ENCODE data around the gene PLSCR3. TPM values are rescaled to one million over a fixed set of nuclear protein-coding genes. Genes with fewer than 3 reads are reported as not detected.

The PLSCR3 gene
- total RNA-seq, 1 experiment from 2014 or later, result 31.5 TPM

- peak overlapping the region; percentile 53 for H4K5ac ChIP-seq (ENCODE audit: insufficient read length, low read depth, low read length)
- peaks cover 0 to 13% (median 2%) of the 10 kb centered on the region in 3 experiments; a peak in 3 of 7 replicates for H3K36me3 Mint-ChIP-seq (ENCODE audit: insufficient read depth in 1 of 3, low read depth in 3 of 3)
- H3K14ac ChIP-seq (ENCODE audit: insufficient read depth, low read length), result peak overlapping the region; percentile 97
- H3K4me1 Mint-ChIP-seq, result peaks cover 36 to 44% of the 10 kb centered on the region in 2 experiments
- no peak overlapping the region for H2AK5ac ChIP-seq (ENCODE audit: insufficient read length, low read length)
- peak overlapping the region; percentile 60 for H3K4me2 ChIP-seq (ENCODE audit: insufficient read depth, insufficient read length, low read length)
- no peak overlapping the region for H2BK120ac ChIP-seq (ENCODE audit: low read depth, low read length, poor library complexity, severe bottlenecking)
- no peak overlapping the region for H2BK20ac ChIP-seq (ENCODE audit: low read depth, low read length, poor library complexity, severe bottlenecking)
- peak; percentile 85 for DNase-seq
- H3K9me3 Mint-ChIP-seq, result no peaks in the 10 kb centered on the region; a peak in 1 of 5 replicates
- H3K23me2 ChIP-seq (ENCODE audit: insufficient read length, low read depth, low read length, poor library complexity, severe bottlenecking), result peaks cover 36% of the 10 kb centered on the region
- peak overlapping the region; percentile 98 for H3K18ac ChIP-seq (ENCODE audit: insufficient read length, low read depth, low read length)
- H3K4ac ChIP-seq (ENCODE audit: low read depth, low read length), result no peak overlapping the region
- H2BK5ac ChIP-seq (ENCODE audit: insufficient read length, low read length), result no peak overlapping the region
- no peak overlapping the region for H3K56ac ChIP-seq (ENCODE audit: insufficient read length, low read depth, low read length)
- peak overlapping the region; percentile 93 to 98 for H3K4me3 Mint-ChIP-seq
- no peak overlapping the region for H3T11ph ChIP-seq (ENCODE audit: low read length)
- no peak overlapping the region for H2AFZ ChIP-seq (ENCODE audit: low read length)
- H3K4me1 ChIP-seq (ENCODE audit: insufficient read depth, low read length), result no peaks in the 10 kb centered on the region; the same call in 1 of the 2 replicates
- H4K20me1 ChIP-seq (ENCODE audit: control insufficient read depth, insufficient read depth, insufficient read length), result no peaks in the 10 kb centered on the region
- H3K23ac ChIP-seq (ENCODE audit: insufficient read length, low read depth, low read length), result no peak overlapping the region
- H3K79me1 ChIP-seq (ENCODE audit: insufficient read depth, low read depth, low read length, poor library complexity, severe bottlenecking), result no peaks in the 10 kb centered on the region
- peaks cover 32% of the 10 kb centered on the region for H3K27me3 Mint-ChIP-seq (ENCODE audit: low read depth)
- peak overlapping the region; percentile 97 to 99 (median 99) for H3K27ac Mint-ChIP-seq
- H3K27me3 ChIP-seq (ENCODE audit: insufficient read depth, low read length), result peaks cover 7% of the 10 kb centered on the region
- H2BK15ac ChIP-seq (ENCODE audit: low read depth, low read length), result no peak overlapping the region
- H2BK12ac ChIP-seq (ENCODE audit: insufficient read length, low read depth, low read length), result no peak overlapping the region
- peak overlapping the region; percentile 73 for H3K9ac ChIP-seq (ENCODE audit: extremely low read depth, insufficient read length, low read length)
- no peaks in the 10 kb centered on the region for H3K9me3 ChIP-seq (ENCODE audit: control insufficient read depth, low read depth, low read length)
- H4K91ac ChIP-seq (ENCODE audit: insufficient read length, low read depth, low read length), result no peak overlapping the region
- H3K79me2 ChIP-seq (ENCODE audit: insufficient read depth, low read length), result no peaks in the 10 kb centered on the region
- WGBS (ENCODE audit: extremely low coverage, insufficient read length, low lambda C conversion rate), result no CpG with 5 or more reads among the region's 46 CpGs
- no peak for TF ChIP-seq CTCF (conservative IDR thresholded peaks at IDR 0.05)
- H3K27ac ChIP-seq (ENCODE audit: insufficient read length, low read depth, low read length), result peak overlapping the region; percentile 1
- no peak overlapping the region for H4K8ac ChIP-seq (replicated peaks; ENCODE audit: insufficient read length, low read depth, low read length)
Measured at GRCh38 chr17:7440113-7440833, 45.9 kb upstream of the PLSCR3 start.

Measured in H9 (cell line).